Gastroesophageal sphincter (tissue), 4 donors: ENCODE results near the gene NTSR1. TPM values are rescaled to one million over a fixed set of nuclear protein-coding genes. Genes with fewer than 3 reads are reported as not detected.

Experiments used
- ATAC-seq: fragments of 150-250 bp; one replicate; pipeline ENCODE4 v1.9.1; 2016; ENCODE audit warnings: mild to moderate bottlenecking, moderate library complexity
- H3K27ac ChIP-seq, 4 donors: fragments of 200-600 bp; sonication (generic) in 3 of 4; 1 replicate in 3 of 4; 2 replicates in 1 of 4; pipeline ENCODE4 v1.5.1; 2016 to 2019
- H3K27me3 ChIP-seq: fragments of 200-600 bp; sonication (generic); one replicate; pipeline ENCODE4 v1.5.1; 2019
- H3K36me3 ChIP-seq, 2 donors: fragments of 200-600 bp; sonication (generic); one replicate each; pipeline ENCODE4 v1.5.1; 2019; ENCODE audit warnings: control low read depth in 1 of 2
- H3K4me1 ChIP-seq, 3 donors: fragments of 200-600 bp; sonication (generic); 1 replicate in 2 of 3; 2 replicates in 1 of 3; pipeline ENCODE4 v1.5.1; 2016 to 2019; ENCODE audit warnings: control low read depth in 2 of 3
- H3K4me3 ChIP-seq, 2 donors: fragments of 200-600 bp; sonication (generic); one replicate each; pipeline ENCODE4 v1.5.1; 2019; ENCODE audit warnings: mild to moderate bottlenecking in 1 of 2, moderate library complexity in 1 of 2
- H3K9me3 ChIP-seq, 3 donors: fragments of 200-600 bp; sonication (generic); one replicate each; pipeline ENCODE4 v1.5.1; 2017 to 2019; ENCODE audit warnings: control low read depth in 2 of 3
- CTCF ChIP-seq, 4 experiments: fragments of 200-600 bp in 2 of 4; fragments of 450-650 bp in 2 of 4; sonication (generic) in 1 of 4; IDR thresholded peaks; one replicate each; pipeline ENCODE4 v1.5.1; 2017 to 2019; ENCODE audit warnings: antibody characterized with exemption in 4 of 4, mild to moderate bottlenecking in 2 of 4, moderate library complexity in 2 of 4
- EP300 ChIP-seq: sonication (generic); formaldehyde crosslinking; IDR thresholded peaks from one replicate; pipeline ENCODE4 v1.6.1; 2017; ENCODE audit warnings: antibody characterized with exemption, mild to moderate bottlenecking
- POLR2A ChIP-seq, 2 donors: fragments of 450-650 bp; IDR thresholded peaks; one replicate each; pipeline ENCODE4 v1.6.1; 2017; ENCODE audit warnings: antibody characterized with exemption in 2 of 2, mild to moderate bottlenecking in 2 of 2, moderate library complexity in 1 of 2
- POLR2AphosphoS5 ChIP-seq: sonication (generic); formaldehyde crosslinking; IDR thresholded peaks from one replicate; pipeline ENCODE4 v1.6.1; 2017; ENCODE audit warnings: antibody characterized with exemption
- WGBS, 2 donors: methylation state at CpG; one replicate each; pipeline ENCODE4 v1.1.5; 2018; ENCODE audit warnings: low coverage in 1 of 2; 5-methylcytosine and 5-hydroxymethylcytosine counted together
- total RNA-seq, 4 donors: library from RNA; depleted of rRNA; stranded (reverse); fragments of >200 nt; gene quantifications; one replicate each; pipeline ENCODE4 v1.1.0, GENCODE V29; 2016

Gene NTSR1
- total RNA-seq, 4 donors from 2014 or later = 0.13 to 0.85 (median 0.19) TPM

- H3K27me3 ChIP-seq = no peaks in the 10 kb centered on the region
- no peak overlapping the region for H3K4me3 ChIP-seq
- no peaks in the 10 kb centered on the region for H3K36me3 ChIP-seq
- peaks cover 0 to 18% (median 10%) of the 10 kb centered on the region in 3 donors for H3K4me1 ChIP-seq
- peak overlapping the region in 1 of 4 donors; percentile 74 for H3K27ac ChIP-seq
- 100% methylated on average over 2 of the region's 11 CpGs; no CpG with 5 or more reads in 1 of the 2 donors for WGBS, 2 donors
- ATAC-seq = no peak
- peaks cover 0 to 8% (median 0%) of the 10 kb centered on the region in 3 donors for H3K9me3 ChIP-seq
- TF ChIP-seq CTCF (IDR thresholded peaks at IDR 0.05) = no peak
- TF ChIP-seq POLR2A (IDR thresholded peaks at IDR 0.05) = no peak
- no peak for TF ChIP-seq EP300
- no peak for TF ChIP-seq POLR2AphosphoS5
Measured at GRCh38 chr20:62753626-62754025, 45.0 kb downstream of the NTSR1 start.

DNA sequence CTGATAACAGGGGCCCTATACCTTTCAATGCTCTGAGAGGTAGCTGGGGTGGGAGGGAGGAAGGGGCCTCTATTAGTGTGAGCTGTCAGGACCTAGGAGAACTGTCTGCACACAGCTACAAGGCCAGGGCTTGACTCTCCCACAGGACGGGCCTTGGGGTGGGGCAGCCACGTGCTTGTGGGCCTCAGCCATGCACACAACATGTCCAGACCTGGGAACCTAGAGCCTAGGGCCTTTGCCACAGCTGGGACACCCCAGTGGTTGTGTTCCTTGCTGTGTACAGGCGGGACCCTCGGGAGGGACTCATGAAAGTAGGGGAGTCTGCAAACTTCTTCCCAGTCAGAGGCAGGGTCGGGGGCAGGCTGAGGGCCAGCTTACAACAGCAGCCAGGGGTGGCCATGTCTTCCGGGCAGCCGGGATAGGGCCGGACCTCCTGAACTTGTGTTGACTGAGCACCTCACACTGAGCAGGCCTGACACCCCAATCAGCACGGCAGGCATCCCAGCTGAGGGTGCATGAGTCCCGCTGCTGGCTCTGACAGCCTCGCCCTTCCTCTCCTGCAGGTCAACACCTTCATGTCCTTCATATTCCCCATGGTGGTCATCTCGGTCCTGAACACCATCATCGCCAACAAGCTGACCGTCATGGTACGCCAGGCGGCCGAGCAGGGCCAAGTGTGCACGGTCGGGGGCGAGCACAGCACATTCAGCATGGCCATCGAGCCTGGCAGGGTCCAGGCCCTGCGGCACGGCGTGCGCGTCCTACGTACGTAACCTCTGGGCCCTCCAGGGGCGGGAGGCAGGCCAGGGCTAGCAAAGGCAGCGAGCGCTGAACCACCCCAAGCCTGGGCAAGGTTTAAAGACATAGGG, 45.7 kb downstream of the NTSR1 start:
- Histone ChIP-seq H3K36me3 (no peaks in the 10 kb centered on the region), H3K4me3 (no peak overlapping the region), H3K27ac (no peak overlapping the region), H3K27me3 (no peaks in the 10 kb centered on the region), H3K9me3 (peaks cover 0 to 8% (median 0%) of the 10 kb centered on the region in 3 donors), H3K4me1 (peaks cover 0 to 18% (median 10%) of the 10 kb centered on the region in 3 donors)
- no peak for ATAC-seq
- no CpG with 5 or more reads among the region's 31 CpGs for WGBS, 2 donors
- TF ChIP-seq POLR2AphosphoS5 (no peak), POLR2A (IDR thresholded peaks at IDR 0.05) (no peak), EP300 (no peak), CTCF (IDR thresholded peaks at IDR 0.05) (no peak)

- no peaks in the 10 kb centered on the region for H3K36me3 ChIP-seq
Measured at GRCh38 chr20:62754991-62755356, 46.3 kb downstream of the NTSR1 start.

GRCh38 chr20:62755817-62756724, 47.4 kb downstream of the NTSR1 start:
- Histone ChIP-seq H3K27me3 (no peaks in the 10 kb centered on the region), H3K27ac (no peak overlapping the region), H3K4me1 (peaks cover 0 to 29% (median 15%) of the 10 kb centered on the region in 3 donors), H3K9me3 (peaks cover 0 to 8% (median 0%) of the 10 kb centered on the region in 3 donors), H3K4me3 (no peak overlapping the region), H3K36me3 (no peaks in the 10 kb centered on the region)
- ATAC-seq = no peak
- WGBS, 2 donors = 50 to 64% methylated on average over 1 to 3 of the region's 10 CpGs
- TF ChIP-seq CTCF (IDR thresholded peaks at IDR 0.05) (no peak), EP300 (no peak), POLR2AphosphoS5 (no peak), POLR2A (IDR thresholded peaks at IDR 0.05) (no peak)

More at GRCh38 chr20:62754991-62755356, 46.3 kb downstream of the NTSR1 start:
- no peak overlapping the region for H3K27ac ChIP-seq
- 100% methylated on average over 1 of the region's 1 CpG; no CpG with 5 or more reads in 1 of the 2 donors for WGBS, 2 donors
- TF ChIP-seq CTCF (IDR thresholded peaks at IDR 0.05) = no peak
- TF ChIP-seq POLR2AphosphoS5 = no peak
- TF ChIP-seq POLR2A (IDR thresholded peaks at IDR 0.05) = no peak
- no peak for TF ChIP-seq EP300
- ATAC-seq = no peak
- H3K4me1 ChIP-seq = peaks cover 0 to 18% (median 10%) of the 10 kb centered on the region in 3 donors
- H3K9me3 ChIP-seq = peaks cover 0 to 8% (median 0%) of the 10 kb centered on the region in 3 donors
- no peak overlapping the region for H3K4me3 ChIP-seq
- no peaks in the 10 kb centered on the region for H3K27me3 ChIP-seq
